ENCODE results near the gene AJAP1.

Gene AJAP1

DNA sequence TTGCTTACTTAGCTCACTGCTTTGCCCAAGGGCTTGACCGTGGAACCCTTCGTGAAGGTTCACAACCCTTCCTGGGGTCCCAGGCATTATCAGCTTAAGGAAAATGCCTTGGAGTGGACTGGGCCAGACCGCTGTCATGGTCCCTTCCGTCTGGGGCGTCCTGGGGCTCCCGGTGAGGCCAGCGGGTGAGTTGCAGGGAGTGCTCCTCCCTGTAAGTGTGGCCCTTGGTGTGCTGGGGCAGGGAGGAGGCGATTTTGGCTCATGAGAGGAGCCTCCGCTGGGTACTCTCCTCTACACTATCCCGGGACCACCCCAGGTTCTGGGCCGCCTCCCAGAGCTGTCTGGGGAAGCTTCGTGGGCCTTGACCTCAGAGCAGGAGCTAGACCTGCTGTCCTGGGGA lies 48.1 kb downstream of the AJAP1 start:
- no peak for DNase-seq (ENCODE audit: extremely low read depth, low read depth)
- no peak for TF ChIP-seq CTCF (IDR thresholded peaks at IDR 0.05; ENCODE audit: low read depth, low read length)

DNA sequence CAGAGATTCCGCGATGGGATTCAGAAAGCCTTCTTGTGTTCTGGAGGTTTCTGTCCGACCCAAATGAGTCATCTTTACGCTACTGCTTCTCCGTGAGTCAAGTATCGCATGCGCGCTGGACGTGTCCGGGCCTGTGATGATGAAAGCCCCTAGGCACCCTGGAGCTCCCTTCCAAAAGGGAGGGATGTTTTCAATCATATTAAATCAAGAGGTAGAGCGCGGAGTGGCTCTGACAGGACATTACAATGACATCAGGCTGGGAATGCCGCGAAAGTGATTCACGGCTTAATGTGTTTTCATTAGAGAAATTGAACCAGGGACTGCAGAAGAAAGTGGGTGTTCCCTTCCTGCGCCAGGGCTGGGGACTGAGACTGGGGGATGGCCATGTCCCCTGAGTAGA lies 48.5 kb downstream of the AJAP1 start:
- TF ChIP-seq CTCF (IDR thresholded peaks at IDR 0.05; ENCODE audit: low read depth, low read length), result no peak
- DNase-seq (ENCODE audit: extremely low read depth, low read depth), result no peak

DNA sequence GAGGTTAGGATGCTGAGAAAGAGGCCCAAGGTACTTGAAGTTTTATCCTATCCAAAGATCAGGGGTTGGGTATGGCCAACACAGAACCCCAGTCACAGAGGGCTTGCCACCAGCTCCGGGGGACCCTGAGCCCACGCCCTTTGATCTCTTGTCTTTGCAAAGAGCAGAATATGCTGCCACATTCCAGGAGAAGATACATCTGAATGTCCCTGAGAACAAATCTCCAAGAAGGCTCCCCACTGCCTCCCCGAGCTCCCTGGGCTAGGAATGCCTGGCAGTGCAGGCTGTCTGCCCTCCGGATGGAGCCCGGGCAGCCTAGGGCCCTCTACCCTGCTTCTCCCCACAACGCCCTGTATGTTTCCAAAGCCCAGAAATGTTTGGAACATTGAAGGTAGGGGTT lies 49.2 kb downstream of the AJAP1 start:
- TF ChIP-seq CTCF (IDR thresholded peaks at IDR 0.05; ENCODE audit: low read depth, low read length), result no peak
- no peak for DNase-seq (ENCODE audit: extremely low read depth, low read depth)

GRCh38 chr1:4708840-4709507 lies 54.6 kb downstream of the AJAP1 start:
- no peak for DNase-seq (ENCODE audit: extremely low read depth, low read depth)
- TF ChIP-seq CTCF (IDR thresholded peaks at IDR 0.05; ENCODE audit: low read depth, low read length), result no peak

DNA sequence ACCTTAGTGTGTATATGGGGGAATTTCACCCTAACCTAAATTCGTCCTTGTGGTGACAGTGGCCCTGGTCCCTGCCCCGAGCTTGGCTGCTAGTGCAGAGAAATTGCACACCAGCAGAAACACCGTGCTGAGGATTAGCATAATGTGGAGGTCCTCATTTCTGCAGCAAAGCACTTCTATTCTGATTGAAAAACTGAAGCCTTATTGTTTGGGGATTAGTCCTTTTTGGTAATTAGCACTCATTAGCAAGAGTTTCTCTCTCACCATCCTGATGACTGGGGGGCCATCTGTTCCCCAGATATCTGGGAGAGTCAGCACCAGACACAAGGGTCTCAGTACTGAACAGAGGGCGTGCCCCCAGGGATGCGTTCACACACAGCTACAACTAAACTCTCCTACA lies 55.2 kb downstream of the AJAP1 start:
- no peak for TF ChIP-seq CTCF (IDR thresholded peaks at IDR 0.05; ENCODE audit: low read depth, low read length)
- no peak for DNase-seq (ENCODE audit: extremely low read depth, low read depth)

GRCh38 chr1:4710592-4711415 lies 56.4 kb downstream of the AJAP1 start:
- DNase-seq (ENCODE audit: extremely low read depth, low read depth), result no peak
- TF ChIP-seq CTCF (IDR thresholded peaks at IDR 0.05; ENCODE audit: low read depth, low read length), result no peak

All from AG09319 (cell line).